Mesenteric fat pad (tissue), 1 donor: ENCODE measurements around the gene SEMA3F. TPM values are rescaled to one million over a fixed set of nuclear protein-coding genes. Genes with fewer than 3 reads are reported as not detected.

Experiments
- DNase-seq: peaks from one replicate; pipeline ENCODE4 v3.0.0-alpha.2; 2020; ENCODE audit warnings: low spot score
- total RNA-seq: library from RNA; stranded (reverse); fragmentation: NEBNext Ultra II Directional; extraction: Animal tissue kit (Norgen Biotek cat#: 25700); gene quantifications from one replicate; pipeline ENCODE4 v1.2.1, GENCODE V29; 2021
- donor health status: DM: yes; HTN: yes; CAD: no.

Gene SEMA3F
- total RNA-seq, 1 donor from 2014 or later = 51.5 TPM

GRCh38 chr3:50169858-50170257 is 14.7 kb downstream of the SEMA3F start:
- DNase-seq = no peak

- no peak for DNase-seq
Observed at GRCh38 chr3:50170689-50171088, 15.6 kb downstream of the SEMA3F start.

GRCh38 chr3:50171540-50172301 is 16.6 kb downstream of the SEMA3F start:
- DNase-seq = no peak

- no peak for DNase-seq
Observed at GRCh38 chr3:50172626-50173220, 17.6 kb downstream of the SEMA3F start.

- no peak for DNase-seq
Observed at GRCh38 chr3:50173685-50174516, 18.8 kb downstream of the SEMA3F start.

GRCh38 chr3:50174517-50174895 is 19.4 kb downstream of the SEMA3F start:
- DNase-seq = no peak

- DNase-seq = no peak
Observed at GRCh38 chr3:50174947-50175524, 19.9 kb downstream of the SEMA3F start.

- no peak for DNase-seq
Observed at GRCh38 chr3:50177346-50177745, 22.2 kb downstream of the SEMA3F start.

GRCh38 chr3:50179710-50180109 is 24.6 kb downstream of the SEMA3F start:
- DNase-seq = no peak

- no peak for DNase-seq
Observed at GRCh38 chr3:50181985-50182384, 26.9 kb downstream of the SEMA3F start.

- DNase-seq = no peak
Observed at GRCh38 chr3:50182533-50183099, 27.5 kb downstream of the SEMA3F start.

- DNase-seq = no peak
Observed at GRCh38 chr3:50183755-50184154, 28.6 kb downstream of the SEMA3F start.

GRCh38 chr3:50184242-50184978 is 29.3 kb downstream of the SEMA3F start:
- DNase-seq = no peak

GRCh38 chr3:50185230-50185629 is 30.1 kb downstream of the SEMA3F start:
- no peak for DNase-seq

GRCh38 chr3:50186096-50186495 is 31.0 kb downstream of the SEMA3F start:
- no peak for DNase-seq

GRCh38 chr3:50187750-50188149 is 32.6 kb downstream of the SEMA3F start:
- DNase-seq = no peak

- no peak for DNase-seq
Observed at GRCh38 chr3:50189274-50189673, 34.1 kb downstream of the SEMA3F start.

GRCh38 chr3:50189989-50190388 is 34.9 kb downstream of the SEMA3F start:
- no peak for DNase-seq

- DNase-seq = no peak
Observed at GRCh38 chr3:50190936-50191660, 36.0 kb downstream of the SEMA3F start, which contains the start of gene GNAT1. GNAT1 (plus strand) TSS chr3:50191610; CDS start chr3:50191726, 116 bp downstream.

GRCh38 chr3:50192124-50192523 is 37.0 kb downstream of the SEMA3F start:
- DNase-seq = no peak
